AG10803 (cell line): ENCODE measurements around the gene PTH2.

Experiments used
- DNase-seq: peaks from one replicate; pipeline ENCODE4 v3.0.0; 2010; ENCODE audit warnings: low read depth
- H3K4me3 ChIP-seq: 2 replicates; pipeline ENCODE4 v1.5.1; 2011; ENCODE audit warnings: mild to moderate bottlenecking, low read length, control low read depth
- CTCF ChIP-seq: conservative IDR thresholded peaks from 2 replicates; pipeline ENCODE4 v1.5.1; 2011; ENCODE audit warnings: mild to moderate bottlenecking, low read length, control low read depth, inconsistent platforms

Gene PTH2

GRCh38 chr19:49430678-49431329 is 7.6 kb upstream of the PTH2 start:
- DNase-seq: no peak
- no peak for TF ChIP-seq CTCF
- no peak overlapping the region for H3K4me3 ChIP-seq

- no peak for DNase-seq
- no peak for TF ChIP-seq CTCF
- H3K4me3 ChIP-seq: no peak overlapping the region
Observed at GRCh38 chr19:49430172-49430677, 7.0 kb upstream of the PTH2 start.

GRCh38 chr19:49428547-49429451 is 5.6 kb upstream of the PTH2 start:
- no peak overlapping the region for H3K4me3 ChIP-seq

GRCh38 chr19:49427855-49428546 is 4.8 kb upstream of the PTH2 start:
- no peak overlapping the region for H3K4me3 ChIP-seq
- no peak for DNase-seq

More at GRCh38 chr19:49428547-49429451, 5.6 kb upstream of the PTH2 start:
- TF ChIP-seq CTCF: no peak
- no peak for DNase-seq

GRCh38 chr19:49427339-49427738 is 4.1 kb upstream of the PTH2 start:
- no peak overlapping the region for H3K4me3 ChIP-seq
- DNase-seq: no peak
- TF ChIP-seq CTCF: no peak

More at GRCh38 chr19:49427855-49428546, 4.8 kb upstream of the PTH2 start:
- no peak for TF ChIP-seq CTCF

GRCh38 chr19:49425922-49426592 is 2.8 kb upstream of the PTH2 start:
- TF ChIP-seq CTCF: no peak
- H3K4me3 ChIP-seq: no peak overlapping the region
- no peak for DNase-seq
